ENCODE measurements around the gene TNS1. TPM values are rescaled to one million over a fixed set of nuclear protein-coding genes. Genes with fewer than 3 reads are reported as not detected.

The TNS1 gene
- total and polyA plus RNA-seq, 8 donors, result 139 to 327 (median 159) TPM

DNA sequence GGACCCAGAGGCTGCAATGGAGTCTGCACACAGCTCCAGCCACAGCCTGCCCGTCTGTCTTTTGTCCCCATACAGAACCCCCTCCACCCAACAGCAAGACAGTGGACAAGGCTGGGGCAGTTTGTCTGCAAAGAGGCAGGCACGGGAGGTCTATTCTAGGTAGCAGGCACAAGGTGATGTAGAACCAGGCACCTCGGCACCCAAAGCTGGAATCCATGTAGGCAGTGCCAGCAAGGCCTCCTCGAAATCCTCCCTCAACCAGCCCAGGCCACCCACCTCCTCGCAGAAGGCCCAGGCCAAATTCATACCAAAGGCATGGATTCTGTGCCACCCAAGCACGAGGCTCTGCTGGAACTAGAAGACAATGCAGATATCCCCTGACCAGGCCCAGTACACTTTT is 179.2 kb downstream of the TNS1 start:
- TF ChIP-seq, protein P1, sequence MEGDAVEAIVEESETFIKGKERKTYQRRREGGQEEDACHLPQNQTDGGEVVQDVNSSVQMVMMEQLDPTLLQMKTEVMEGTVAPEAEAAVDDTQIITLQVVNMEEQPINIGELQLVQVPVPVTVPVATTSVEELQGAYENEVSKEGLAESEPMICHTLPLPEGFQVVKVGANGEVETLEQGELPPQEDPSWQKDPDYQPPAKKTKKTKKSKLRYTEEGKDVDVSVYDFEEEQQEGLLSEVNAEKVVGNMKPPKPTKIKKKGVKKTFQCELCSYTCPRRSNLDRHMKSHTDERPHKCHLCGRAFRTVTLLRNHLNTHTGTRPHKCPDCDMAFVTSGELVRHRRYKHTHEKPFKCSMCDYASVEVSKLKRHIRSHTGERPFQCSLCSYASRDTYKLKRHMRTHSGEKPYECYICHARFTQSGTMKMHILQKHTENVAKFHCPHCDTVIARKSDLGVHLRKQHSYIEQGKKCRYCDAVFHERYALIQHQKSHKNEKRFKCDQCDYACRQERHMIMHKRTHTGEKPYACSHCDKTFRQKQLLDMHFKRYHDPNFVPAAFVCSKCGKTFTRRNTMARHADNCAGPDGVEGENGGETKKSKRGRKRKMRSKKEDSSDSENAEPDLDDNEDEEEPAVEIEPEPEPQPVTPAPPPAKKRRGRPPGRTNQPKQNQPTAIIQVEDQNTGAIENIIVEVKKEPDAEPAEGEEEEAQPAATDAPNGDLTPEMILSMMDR (IDR thresholded peaks at IDR 0.05), result no peak
- Histone ChIP-seq H3K4me1 (peaks cover 28 to 59% of the 10 kb centered on the region in 2 donors), H3K4me3 (no peak overlapping the region), H3K27me3 (no peaks in the 10 kb centered on the region), H3K9me3 (no peaks in the 10 kb centered on the region), H3K27ac (peak overlapping the region in 1 of 2 donors; percentile 48), H3K36me3 (peaks cover 0 to 64% of the 10 kb centered on the region in 2 donors)
- intact Hi-C loops (cut with DNase I), result no loop called here
- no peak for ATAC-seq
- DNase-seq, result peak in 1 of 4 donors; percentile 40

DNA sequence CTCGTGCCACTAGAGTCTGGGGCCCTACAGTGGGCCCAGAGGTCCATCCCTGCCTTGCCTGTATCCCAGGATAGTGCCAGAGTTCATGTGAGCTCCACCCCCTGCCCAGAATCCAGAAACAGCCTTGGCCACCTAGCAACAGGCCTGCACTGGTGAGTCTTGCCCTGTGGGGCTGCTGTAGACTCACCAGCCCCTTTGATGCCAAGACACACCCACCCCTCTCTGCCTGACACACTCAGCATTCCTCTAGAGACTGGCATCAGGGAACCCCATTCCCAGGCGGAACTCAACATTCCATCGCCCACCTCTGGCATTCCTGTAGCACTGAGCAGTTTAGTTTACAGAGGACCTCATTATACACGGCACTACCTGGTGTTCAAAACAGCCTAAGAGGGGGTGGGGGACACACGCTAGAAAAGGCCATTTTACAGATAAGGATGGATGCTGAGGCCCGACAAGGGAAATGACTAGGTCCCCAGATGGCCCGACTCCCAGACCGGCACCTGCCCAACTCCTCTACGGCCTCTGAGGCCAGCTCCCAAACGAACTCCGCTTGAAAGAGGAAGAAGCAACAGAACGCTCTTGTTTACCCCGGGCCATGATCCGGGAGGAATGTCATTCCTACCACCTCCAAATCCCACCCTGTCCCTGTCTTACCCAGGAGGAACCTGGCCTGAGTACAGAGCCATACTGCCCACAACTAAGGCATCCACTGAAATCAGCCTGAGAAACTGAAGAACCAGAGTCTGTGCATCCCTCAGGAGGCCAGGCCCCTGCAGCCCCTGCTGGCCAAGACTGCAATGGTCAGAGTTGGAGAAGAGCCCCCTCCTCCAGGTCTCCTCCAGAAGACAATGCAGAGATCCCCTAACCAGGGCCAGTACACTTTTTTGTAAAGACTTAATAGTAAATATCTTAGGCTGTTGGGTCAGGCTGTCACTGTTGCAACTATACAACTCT is 180.2 kb downstream of the TNS1 start:
- TF ChIP-seq, protein P1 (IDR thresholded peaks at IDR 0.05), result no peak
- Histone ChIP-seq H3K4me3 (no peak overlapping the region), H3K4me1 (peaks cover 20 to 54% of the 10 kb centered on the region in 2 donors), H3K27ac (peak overlapping the region in 1 of 2 donors; percentile 53), H3K36me3 (peaks cover 0 to 69% of the 10 kb centered on the region in 2 donors), H3K9me3 (no peaks in the 10 kb centered on the region), H3K27me3 (no peaks in the 10 kb centered on the region)
- intact Hi-C loops (cut with DNase I), result no loop called here
- DNase-seq, result peak in 2 of 4 donors; percentile 40 to 48
- ATAC-seq, result peak; percentile 48

DNA sequence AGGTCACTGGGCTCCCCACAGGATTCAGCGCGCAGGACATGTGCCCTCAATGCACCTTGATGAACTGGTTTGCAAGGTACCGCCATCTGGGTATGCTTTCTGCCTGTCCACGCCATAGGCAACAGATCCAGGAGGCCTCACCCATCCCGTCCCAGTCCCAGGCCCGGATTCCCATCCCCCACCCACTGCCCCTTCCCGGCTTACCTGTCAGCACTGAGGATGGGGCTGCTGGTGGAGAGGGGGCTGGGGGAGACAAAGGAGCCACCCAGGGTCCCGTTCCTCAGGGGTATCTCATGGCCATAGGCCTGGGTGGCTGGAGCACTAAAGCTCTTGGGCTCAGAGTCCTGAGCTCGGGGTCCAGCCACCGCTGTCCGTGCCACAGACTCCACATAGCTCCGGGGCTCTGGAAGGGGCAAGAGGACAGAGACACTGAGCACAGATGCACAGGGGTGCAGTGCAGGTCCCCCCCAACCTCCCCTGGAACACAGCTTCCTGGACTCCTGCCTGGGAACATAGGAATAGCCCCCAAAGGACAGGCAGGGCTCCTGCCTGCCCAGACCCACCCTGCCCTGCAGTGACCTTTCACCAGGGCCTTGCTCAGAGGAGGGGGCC is 181.2 kb downstream of the TNS1 start:
- Histone ChIP-seq H3K4me1 (peaks cover 12 to 54% of the 10 kb centered on the region in 2 donors), H3K36me3 (peaks cover 0 to 78% of the 10 kb centered on the region in 2 donors), H3K4me3 (no peak overlapping the region), H3K27me3 (no peaks in the 10 kb centered on the region), H3K27ac (peak overlapping the region in 1 of 2 donors; percentile 53), H3K9me3 (no peaks in the 10 kb centered on the region)
- ATAC-seq (no peak), DNase-seq (peak in 1 of 4 donors; percentile 50)
- intact Hi-C loops (cut with DNase I), result no loop called here
- TF ChIP-seq, protein P1 (IDR thresholded peaks at IDR 0.05), result no peak

DNA sequence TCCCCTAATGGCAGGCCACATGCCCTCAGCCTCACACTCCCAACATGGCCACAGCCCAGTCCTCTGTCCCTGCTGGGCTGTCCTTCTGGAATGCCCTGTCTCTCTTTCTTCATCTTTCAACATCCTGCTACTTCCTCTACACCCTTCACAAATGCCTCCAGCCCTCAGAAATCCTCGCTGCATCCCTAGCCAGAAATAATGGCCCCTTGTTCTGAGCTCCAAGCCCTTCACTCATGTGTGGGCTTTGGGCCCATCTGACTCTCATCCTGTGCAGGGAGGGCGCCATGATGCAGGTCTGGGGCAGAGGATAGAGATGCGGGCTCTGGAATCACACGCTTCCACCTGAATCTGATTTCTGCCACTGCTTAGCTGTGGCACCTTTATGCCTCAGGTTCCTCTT is 181.9 kb downstream of the TNS1 start:
- Histone ChIP-seq H3K27me3 (no peaks in the 10 kb centered on the region), H3K27ac (peak overlapping the region in 1 of 2 donors; percentile 53), H3K9me3 (no peaks in the 10 kb centered on the region), H3K4me1 (peaks cover 5 to 54% of the 10 kb centered on the region in 2 donors), H3K36me3 (peaks cover 0 to 83% of the 10 kb centered on the region in 2 donors), H3K4me3 (no peak overlapping the region)
- DNase-seq (peak in 1 of 4 donors; percentile 12), ATAC-seq (no peak)
- intact Hi-C loops (cut with DNase I), result no loop called here
- TF ChIP-seq, protein P1 (IDR thresholded peaks at IDR 0.05), result no peak
